NCI-H524 treated with DMSO at 0.1 percent for 48 hours (cell line): Measurements from ENCODE around the gene DVL1.

Source experiments
- DNase-seq: peaks from one replicate; lab custom pipeline; 2025; lab: John Stamatoyannopoulos, UW

Gene DVL1

GRCh38 chr1:1355416-1355815, 6.2 kb upstream of the DVL1 start:
- DNase-seq, result no peak

- DNase-seq, result no peak
These were observed 5.3 kb upstream of the DVL1 start for GRCh38 chr1:1354271-1355247.

- DNase-seq, result no peak
These were observed 4.4 kb upstream of the DVL1 start for GRCh38 chr1:1353389-1354151.

DNA sequence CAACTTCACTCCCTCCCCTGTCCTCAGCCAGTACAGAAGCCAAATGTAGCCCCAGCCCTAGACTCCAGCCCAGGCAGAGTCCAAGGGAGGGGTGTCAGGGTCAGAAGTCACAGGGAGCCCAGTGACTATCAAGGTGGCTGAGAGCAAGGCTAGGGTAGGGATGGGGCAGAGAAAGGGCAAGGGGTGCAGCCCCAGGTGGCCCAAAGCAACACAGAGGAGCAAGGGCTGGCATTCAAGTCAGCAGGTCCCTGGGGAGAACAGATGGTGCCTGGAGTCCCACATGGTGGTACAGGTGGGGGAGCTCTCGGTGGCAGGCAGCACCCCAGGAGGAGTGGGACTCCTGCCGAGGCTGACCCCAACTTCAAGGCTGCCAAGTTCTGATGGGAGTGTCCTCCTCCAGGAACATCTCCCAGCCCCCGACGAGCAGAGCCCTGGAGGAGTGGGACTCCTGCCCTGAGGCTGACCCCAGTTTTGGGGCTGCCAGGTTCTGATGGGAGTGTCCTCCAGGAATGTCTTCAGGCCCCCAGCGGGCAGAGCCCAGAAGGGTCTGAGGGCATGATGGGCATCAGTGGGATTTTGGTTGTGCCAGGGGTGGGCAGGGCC, 3.7 kb upstream of the DVL1 start:
- DNase-seq, result no peak

- DNase-seq, result no peak
These were observed 2.6 kb upstream of the DVL1 start for GRCh38 chr1:1351511-1352427.

- no peak for DNase-seq
These were observed 580 bp downstream of the DVL1 start for GRCh38 chr1:1348420-1349255.

- no peak for DNase-seq
These were observed 1.4 kb downstream of the DVL1 start for GRCh38 chr1:1347663-1348419.

DNA sequence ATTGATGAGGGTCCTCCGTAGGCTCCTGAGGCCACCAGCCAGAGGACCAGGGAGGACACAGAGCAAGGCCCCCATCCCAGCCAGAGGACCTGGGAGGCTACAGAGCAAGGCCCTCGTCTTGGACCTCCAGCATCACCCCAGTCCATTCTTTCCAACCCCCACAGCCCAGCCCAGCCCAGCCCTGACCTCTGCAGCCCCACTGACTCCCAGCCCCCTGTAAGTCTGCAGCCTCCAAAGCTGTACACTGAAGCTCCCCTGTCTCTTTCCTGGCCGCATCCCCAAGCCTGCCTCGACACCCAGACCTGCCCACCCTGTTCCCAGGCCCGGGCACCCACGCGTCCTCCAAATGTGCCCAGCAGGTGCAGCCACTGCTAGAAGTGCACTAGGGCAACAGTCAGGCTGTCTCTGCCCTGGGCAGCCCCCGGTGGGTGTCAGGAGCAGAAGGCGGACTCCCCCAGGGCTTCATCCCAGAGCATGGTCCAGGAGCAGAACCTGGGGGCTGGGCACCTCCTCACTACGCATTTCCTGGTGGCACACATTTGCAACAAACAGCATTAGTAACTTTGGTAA, 2.1 kb downstream of the DVL1 start:
- DNase-seq, result no peak

- no peak for DNase-seq
These were observed 2.7 kb downstream of the DVL1 start for GRCh38 chr1:1346501-1346890.

- DNase-seq, result no peak
These were observed 3.2 kb downstream of the DVL1 start for GRCh38 chr1:1345860-1346500.

GRCh38 chr1:1345384-1345783, 3.8 kb downstream of the DVL1 start:
- no peak for DNase-seq

DNA sequence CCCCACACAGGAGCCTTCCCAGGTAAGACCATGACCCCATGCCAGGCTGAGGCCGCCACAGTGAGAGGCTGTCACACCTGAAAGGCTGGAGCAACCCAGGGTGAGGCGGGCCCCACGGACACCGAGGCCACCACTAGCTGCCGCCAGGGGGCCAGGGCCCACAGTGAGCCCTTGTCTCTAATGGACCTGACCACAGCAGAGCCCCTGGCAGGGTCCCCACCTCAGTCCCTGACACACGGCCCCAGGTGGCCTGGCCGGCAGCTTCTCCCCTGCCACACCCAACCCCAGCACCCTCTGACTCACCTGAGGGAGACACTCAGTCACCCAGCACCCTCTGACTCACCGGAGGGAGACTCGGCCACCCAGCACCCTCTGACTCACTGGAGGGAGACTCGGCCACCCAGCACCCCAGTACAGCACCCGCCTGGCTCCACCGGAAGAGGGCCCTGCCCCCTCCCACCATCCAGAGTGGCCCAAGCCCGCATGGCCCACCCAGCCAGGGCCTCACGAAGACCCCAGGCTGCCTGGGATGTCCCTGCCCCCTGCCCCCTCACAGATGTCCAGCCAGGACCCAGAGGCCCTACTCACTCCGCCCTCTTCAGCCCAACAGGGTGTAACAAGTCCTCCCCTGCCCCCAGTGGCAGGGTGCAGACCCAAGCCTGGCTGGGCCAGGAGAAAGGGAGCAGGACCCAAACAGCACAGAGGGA, 4.4 kb downstream of the DVL1 start:
- no peak for DNase-seq

GRCh38 chr1:1343811-1344421, 5.3 kb downstream of the DVL1 start:
- DNase-seq, result no peak

DNA sequence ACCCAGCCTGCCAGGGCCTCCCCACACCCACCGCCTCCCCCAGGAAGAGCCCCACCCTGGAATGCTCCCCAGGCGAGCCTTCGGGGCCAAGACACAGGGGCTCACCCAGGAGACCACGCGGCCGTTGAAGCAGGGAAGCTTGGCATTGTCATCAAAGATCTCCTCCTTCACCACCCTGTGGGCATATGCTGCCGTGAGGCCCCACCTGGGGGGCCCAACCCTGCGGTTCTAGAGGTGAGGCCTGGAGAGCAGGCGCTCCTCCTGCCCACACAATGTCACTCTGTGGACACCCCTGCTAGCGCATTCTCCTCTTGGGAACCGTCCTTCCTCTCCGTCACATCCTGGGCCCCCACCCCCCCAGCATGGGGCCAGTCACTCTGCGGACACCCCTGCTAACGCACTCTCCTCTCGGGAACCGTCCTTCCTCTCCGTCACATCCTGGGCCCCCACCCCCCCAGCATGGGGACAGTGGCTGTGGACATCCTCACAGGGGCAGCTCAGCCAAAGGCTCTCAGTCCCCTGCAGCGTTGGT, 6.6 kb downstream of the DVL1 start:
- DNase-seq, result no peak

GRCh38 chr1:1342061-1342562, 7.1 kb downstream of the DVL1 start:
- DNase-seq, result no peak

- DNase-seq, result no peak
These were observed 7.6 kb downstream of the DVL1 start for GRCh38 chr1:1341549-1342021.

- DNase-seq, result no peak
These were observed 8.2 kb downstream of the DVL1 start for GRCh38 chr1:1340791-1341548.
